Stimulated activated naive B cell treated with anti-CD40 and anti-IgM and Interleukin-4, amounts not matched to agents 10 μg/mL and 1 μg/mL and 100 μg/mL, for 72 hours (primary cell): ENCODE results near the gene OR4C6.

Source experiments
- ATAC-seq, 2 donors: fragments of 150-1000 bp; cut with Tn5 transposase; replicated peaks; 2 replicates each; pipeline ENCODE4 v1.10.0; 2021; ENCODE audit warnings: moderate library complexity in 1 of 2
- DNase-seq: peaks from one replicate; pipeline ENCODE4 v3.0.0; 2021
- H3K27ac Mint-ChIP-seq: one replicate; pipeline ENCODE4 v1.8.0; 2022; ENCODE audit warnings: mild to moderate bottlenecking, mixed read lengths
- H3K27me3 Mint-ChIP-seq, 2 donors: one replicate each; pipeline ENCODE4 v1.8.0; 2022; ENCODE audit warnings: mixed read lengths in 2 of 2
- H3K36me3 Mint-ChIP-seq, 2 donors: one replicate each; pipeline ENCODE4 v1.8.0; 2022; ENCODE audit warnings: mixed read lengths in 2 of 2, mild to moderate bottlenecking in 1 of 2
- H3K4me1 Mint-ChIP-seq, 2 donors: one replicate each; pipeline ENCODE4 v1.8.0; 2022; ENCODE audit warnings: mixed read lengths in 2 of 2, mild to moderate bottlenecking in 1 of 2
- H3K4me3 Mint-ChIP-seq, 2 donors: one replicate each; pipeline ENCODE4 v1.8.0; 2022; ENCODE audit warnings: mild to moderate bottlenecking in 2 of 2, mixed read lengths in 2 of 2, moderate library complexity in 1 of 2
- H3K9me3 Mint-ChIP-seq, 2 donors: one replicate each; pipeline ENCODE4 v1.8.0; 2022; ENCODE audit warnings: mixed read lengths in 2 of 2, mild to moderate bottlenecking in 1 of 2

Gene OR4C6

GRCh38 chr11:55661901-55662300 is at the start of gene OR4C6:
Gene OR4C6 (plus strand): TSS chr11:55662201. CDS start chr11:55665167, 2,966 bp downstream.
- no peak within 1 kb of the TSS for H3K4me3 Mint-ChIP-seq
- no peaks in the 10 kb centered on the region for H3K27me3 Mint-ChIP-seq
- peaks cover 4 to 13% of the 10 kb centered on the region in 2 donors for H3K9me3 Mint-ChIP-seq
- DNase-seq (no peak), ATAC-seq (no peak)
- H3K36me3 Mint-ChIP-seq = no peaks in the 10 kb centered on the region
- peaks cover 3 to 6% of the 10 kb centered on the region in 2 donors for H3K4me1 Mint-ChIP-seq
- no peak within 1 kb of the TSS for H3K27ac Mint-ChIP-seq

- H3K9me3 Mint-ChIP-seq = peaks cover 26 to 28% of the 10 kb centered on the region in 2 donors
- no peak overlapping the region for H3K27ac Mint-ChIP-seq
- H3K4me1 Mint-ChIP-seq = no peaks in the 10 kb centered on the region
- no peaks in the 10 kb centered on the region for H3K36me3 Mint-ChIP-seq
- no peak for ATAC-seq
- no peak overlapping the region for H3K4me3 Mint-ChIP-seq
- H3K27me3 Mint-ChIP-seq = no peaks in the 10 kb centered on the region
- no peak for DNase-seq
Measured at GRCh38 chr11:55624531-55624930, 37.5 kb upstream of the OR4C6 start.

- ATAC-seq (no peak), DNase-seq (no peak)
- Mint-ChIP-seq H3K36me3 (no peaks in the 10 kb centered on the region), H3K4me3 (no peak within 1 kb of the TSS), H3K4me1 (no peaks in the 10 kb centered on the region), H3K9me3 (peaks cover 4 to 13% of the 10 kb centered on the region in 2 donors), H3K27me3 (no peaks in the 10 kb centered on the region), H3K27ac (no peak within 1 kb of the TSS)
Measured at GRCh38 chr11:55634813-55635212, 27.2 kb upstream of the OR4C6 start, which contains the start of gene OR4P4. Gene OR4P4 (plus strand): TSS chr11:55635113.

- Mint-ChIP-seq H3K9me3 (peaks cover 4 to 14% of the 10 kb centered on the region in 2 donors), H3K36me3 (no peaks in the 10 kb centered on the region), H3K27ac (no peak within 1 kb of the TSS), H3K4me3 (no peak within 1 kb of the TSS), H3K4me1 (no peaks in the 10 kb centered on the region), H3K27me3 (no peaks in the 10 kb centered on the region)
- ATAC-seq (no peak), DNase-seq (no peak)
Measured at GRCh38 chr11:55648027-55648426, 14.0 kb upstream of the OR4C6 start, which contains the start of gene OR4S2. Gene OR4S2 (plus strand): TSS chr11:55648327. CDS start chr11:55650904, 2,577 bp downstream.

- Mint-ChIP-seq H3K27ac (no peak overlapping the region), H3K36me3 (no peaks in the 10 kb centered on the region), H3K27me3 (no peaks in the 10 kb centered on the region), H3K4me1 (no peaks in the 10 kb centered on the region), H3K9me3 (peaks cover 4 to 8% of the 10 kb centered on the region in 2 donors), H3K4me3 (no peak overlapping the region)
- ATAC-seq (no peak), DNase-seq (no peak)
Measured at GRCh38 chr11:55652560-55652959, 9.4 kb upstream of the OR4C6 start.

GRCh38 chr11:55655096-55655495 is 6.9 kb upstream of the OR4C6 start:
- H3K4me3 Mint-ChIP-seq = no peak overlapping the region
- no peaks in the 10 kb centered on the region for H3K36me3 Mint-ChIP-seq
- peaks cover 8 to 10% of the 10 kb centered on the region in 2 donors for H3K9me3 Mint-ChIP-seq
- DNase-seq = no peak
- no peak overlapping the region for H3K27ac Mint-ChIP-seq
- H3K27me3 Mint-ChIP-seq = no peaks in the 10 kb centered on the region
- H3K4me1 Mint-ChIP-seq = peaks cover 3 to 6% of the 10 kb centered on the region in 2 donors
- ATAC-seq = no peak

- no peaks in the 10 kb centered on the region for H3K27me3 Mint-ChIP-seq
- no peak overlapping the region for H3K4me3 Mint-ChIP-seq
Measured at GRCh38 chr11:55658031-55658573, 3.9 kb upstream of the OR4C6 start.

GRCh38 chr11:55658608-55659007 is 3.4 kb upstream of the OR4C6 start:
- DNase-seq = no peak
- H3K9me3 Mint-ChIP-seq = peaks cover 4 to 13% of the 10 kb centered on the region in 2 donors
- H3K4me1 Mint-ChIP-seq = peaks cover 3 to 6% of the 10 kb centered on the region in 2 donors
- no peaks in the 10 kb centered on the region for H3K27me3 Mint-ChIP-seq
- H3K27ac Mint-ChIP-seq = no peak overlapping the region
- no peak overlapping the region for H3K4me3 Mint-ChIP-seq
- ATAC-seq = no peak
- H3K36me3 Mint-ChIP-seq = no peaks in the 10 kb centered on the region

More at GRCh38 chr11:55658031-55658573, 3.9 kb upstream of the OR4C6 start:
- no peak overlapping the region for H3K27ac Mint-ChIP-seq
- DNase-seq (peak; percentile 10), ATAC-seq (peak; percentile 92 to 99)
- H3K36me3 Mint-ChIP-seq = no peaks in the 10 kb centered on the region
- H3K4me1 Mint-ChIP-seq = peaks cover 3 to 6% of the 10 kb centered on the region in 2 donors
- peaks cover 4 to 12% of the 10 kb centered on the region in 2 donors for H3K9me3 Mint-ChIP-seq

- Mint-ChIP-seq H3K4me1 (no peaks in the 10 kb centered on the region), H3K27me3 (no peaks in the 10 kb centered on the region)
- no peak for DNase-seq
Measured at GRCh38 chr11:55669376-55669775, 7.4 kb downstream of the OR4C6 start.

GRCh38 chr11:55673860-55674259 is 11.9 kb downstream of the OR4C6 start:
- H3K4me3 Mint-ChIP-seq = no peak overlapping the region
- H3K4me1 Mint-ChIP-seq = no peaks in the 10 kb centered on the region
- H3K36me3 Mint-ChIP-seq = no peaks in the 10 kb centered on the region
- no peaks in the 10 kb centered on the region for H3K27me3 Mint-ChIP-seq
- H3K27ac Mint-ChIP-seq = no peak overlapping the region
- H3K9me3 Mint-ChIP-seq = no peaks in the 10 kb centered on the region
- ATAC-seq (no peak), DNase-seq (no peak)

More at GRCh38 chr11:55669376-55669775, 7.4 kb downstream of the OR4C6 start:
- no peak for ATAC-seq
- Mint-ChIP-seq H3K4me3 (no peak overlapping the region), H3K27ac (no peak overlapping the region), H3K9me3 (peaks cover 0 to 3% of the 10 kb centered on the region in 2 donors), H3K36me3 (no peaks in the 10 kb centered on the region)

- no peaks in the 10 kb centered on the region for H3K36me3 Mint-ChIP-seq
- H3K9me3 Mint-ChIP-seq = peaks cover 5 to 6% of the 10 kb centered on the region in 2 donors
- no peak overlapping the region for H3K27ac Mint-ChIP-seq
- H3K27me3 Mint-ChIP-seq = no peaks in the 10 kb centered on the region
- ATAC-seq (no peak), DNase-seq (no peak)
- H3K4me3 Mint-ChIP-seq = no peak overlapping the region
- H3K4me1 Mint-ChIP-seq = no peaks in the 10 kb centered on the region
Measured at GRCh38 chr11:55697817-55698216, 35.8 kb downstream of the OR4C6 start.

GRCh38 chr11:55701429-55701828 is 39.4 kb downstream of the OR4C6 start:
- Mint-ChIP-seq H3K27me3 (no peaks in the 10 kb centered on the region), H3K27ac (no peak overlapping the region), H3K4me3 (no peak overlapping the region), H3K36me3 (peaks cover 0 to 1% of the 10 kb centered on the region in 2 donors), H3K9me3 (peaks cover 13% of the 10 kb centered on the region in 2 donors), H3K4me1 (no peaks in the 10 kb centered on the region)
- ATAC-seq = no peak
- no peak for DNase-seq

GRCh38 chr11:55707029-55707428 is 45.0 kb downstream of the OR4C6 start:
- H3K36me3 Mint-ChIP-seq = peaks cover 0 to 1% of the 10 kb centered on the region in 2 donors
- H3K4me1 Mint-ChIP-seq = no peaks in the 10 kb centered on the region
- no peak for DNase-seq

GRCh38 chr11:55714982-55715888 is 53.2 kb downstream of the OR4C6 start:
- peak in 1 of 2 donors; percentile 31 for ATAC-seq
- Mint-ChIP-seq H3K36me3 (no peaks in the 10 kb centered on the region), H3K4me1 (no peaks in the 10 kb centered on the region), H3K9me3 (peaks cover 0 to 4% of the 10 kb centered on the region in 2 donors), H3K27me3 (no peaks in the 10 kb centered on the region), H3K4me3 (no peak overlapping the region), H3K27ac (no peak overlapping the region)
- no peak for DNase-seq

More at GRCh38 chr11:55707029-55707428, 45.0 kb downstream of the OR4C6 start:
- ATAC-seq = no peak
- Mint-ChIP-seq H3K27ac (no peak overlapping the region), H3K27me3 (no peaks in the 10 kb centered on the region), H3K9me3 (peaks cover 9% of the 10 kb centered on the region in 2 donors), H3K4me3 (no peak overlapping the region)
